ENCODE data around the gene INPP5J.
A peak's percentile ranks its signal among the peaks of the same experiment; 100 is the strongest.

Gene INPP5J

DNA sequence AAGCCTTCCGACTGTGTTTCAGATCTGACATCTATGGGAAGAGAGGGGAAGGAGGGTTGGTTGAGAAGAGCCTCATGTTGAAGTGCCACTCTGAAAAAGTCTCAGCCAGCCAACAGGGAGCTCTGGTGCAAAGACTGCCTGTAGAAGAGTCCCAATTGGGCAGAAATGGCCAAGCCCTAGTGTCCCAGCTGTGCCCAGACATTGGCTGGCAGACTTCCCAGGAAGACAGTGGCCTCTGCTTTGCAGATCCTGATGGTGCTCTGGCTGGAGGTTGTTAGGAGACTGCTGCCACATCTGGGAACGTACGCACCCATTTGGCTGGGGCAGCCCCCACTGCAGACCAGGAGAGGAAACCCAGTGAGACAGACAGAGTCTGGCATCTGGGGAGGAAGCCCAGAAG lies 20.8 kb downstream of the INPP5J start:
- no peaks in the 10 kb centered on the region for H3K4me1 ChIP-seq
- H3K4me3 ChIP-seq, result no peak overlapping the region
- in situ Hi-C loops (cut with MboI; ENCODE audit: low sequenced_read_pairs), result loop anchor here (10.0 kb wide), 1 partner anchor 389 kb away; no protein-coding TSS in a partner anchor
- no peaks in the 10 kb centered on the region; the same call in 1 of the 2 replicates for H3K9me3 ChIP-seq
- H3K27me3 ChIP-seq (ENCODE audit: low read depth), result peaks cover 11% of the 10 kb centered on the region; the same call in 1 of the 2 replicates
- no peak for DNase-seq (ENCODE audit: low spot score in 2 of 2)
- H3K36me3 ChIP-seq (replicated peaks), result no peaks in the 10 kb centered on the region

DNA sequence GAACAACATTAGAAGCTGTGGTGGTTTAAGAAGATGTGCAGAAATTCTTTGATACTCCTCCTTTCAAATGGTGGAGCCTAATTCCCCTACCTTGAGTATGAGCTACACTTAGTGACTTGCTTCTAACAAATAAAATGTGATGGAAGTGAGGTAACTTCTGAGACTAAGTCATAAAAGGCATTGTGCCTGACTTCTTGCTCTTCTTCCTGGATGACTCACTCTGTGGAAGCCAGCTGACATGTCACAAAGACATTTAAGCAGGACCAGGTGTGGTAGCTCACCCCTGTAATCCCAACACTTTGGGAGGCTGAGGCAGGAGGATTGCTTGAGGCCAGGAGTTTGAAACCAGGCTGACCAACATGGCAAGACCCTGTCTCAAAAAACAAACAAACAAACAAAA lies 21.5 kb downstream of the INPP5J start:
- Histone ChIP-seq H3K36me3 (replicated peaks) (no peaks in the 10 kb centered on the region), H3K4me1 (no peaks in the 10 kb centered on the region), H3K27me3 (ENCODE audit: low read depth) (peaks cover 5% of the 10 kb centered on the region; the same call in 1 of the 2 replicates), H3K4me3 (no peak overlapping the region), H3K9me3 (no peaks in the 10 kb centered on the region; the same call in 1 of the 2 replicates)
- DNase-seq (ENCODE audit: low spot score in 2 of 2), result no peak
- in situ Hi-C loops (cut with MboI; ENCODE audit: low sequenced_read_pairs), result loop anchor here (10.0 kb wide), 1 partner anchor 389 kb away; no protein-coding TSS in a partner anchor

DNA sequence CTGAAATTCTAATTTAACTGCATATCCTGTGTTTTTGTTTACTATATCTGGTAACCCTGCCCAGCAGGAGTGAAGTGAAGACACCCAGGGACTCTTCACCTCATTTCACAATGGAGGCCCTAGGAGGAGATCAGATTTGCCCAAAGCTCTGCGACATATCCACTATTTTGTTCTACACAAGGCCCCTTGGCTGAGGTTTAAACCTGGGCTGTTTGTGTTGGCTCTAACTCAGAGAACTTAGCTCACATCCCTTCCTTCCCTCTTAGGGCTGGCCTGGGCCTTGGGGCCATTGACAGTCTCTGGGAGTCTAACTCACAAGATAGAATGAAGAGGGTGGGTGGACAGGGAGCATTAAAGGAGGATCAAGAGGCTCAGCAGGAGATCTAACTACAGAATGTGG lies 25.7 kb downstream of the INPP5J start:
- H3K36me3 ChIP-seq (replicated peaks), result no peaks in the 10 kb centered on the region
- H3K9me3 ChIP-seq, result no peaks in the 10 kb centered on the region; the same call in 1 of the 2 replicates
- no peaks in the 10 kb centered on the region for H3K27me3 ChIP-seq (ENCODE audit: low read depth)
- in situ Hi-C loops (cut with MboI; ENCODE audit: low sequenced_read_pairs), result loop anchor here (10.0 kb wide), 1 partner anchor 394 kb away; no protein-coding TSS in a partner anchor
- no peak for DNase-seq (ENCODE audit: low spot score in 2 of 2)
- no peak overlapping the region for H3K4me3 ChIP-seq
- H3K4me1 ChIP-seq, result no peaks in the 10 kb centered on the region

DNA sequence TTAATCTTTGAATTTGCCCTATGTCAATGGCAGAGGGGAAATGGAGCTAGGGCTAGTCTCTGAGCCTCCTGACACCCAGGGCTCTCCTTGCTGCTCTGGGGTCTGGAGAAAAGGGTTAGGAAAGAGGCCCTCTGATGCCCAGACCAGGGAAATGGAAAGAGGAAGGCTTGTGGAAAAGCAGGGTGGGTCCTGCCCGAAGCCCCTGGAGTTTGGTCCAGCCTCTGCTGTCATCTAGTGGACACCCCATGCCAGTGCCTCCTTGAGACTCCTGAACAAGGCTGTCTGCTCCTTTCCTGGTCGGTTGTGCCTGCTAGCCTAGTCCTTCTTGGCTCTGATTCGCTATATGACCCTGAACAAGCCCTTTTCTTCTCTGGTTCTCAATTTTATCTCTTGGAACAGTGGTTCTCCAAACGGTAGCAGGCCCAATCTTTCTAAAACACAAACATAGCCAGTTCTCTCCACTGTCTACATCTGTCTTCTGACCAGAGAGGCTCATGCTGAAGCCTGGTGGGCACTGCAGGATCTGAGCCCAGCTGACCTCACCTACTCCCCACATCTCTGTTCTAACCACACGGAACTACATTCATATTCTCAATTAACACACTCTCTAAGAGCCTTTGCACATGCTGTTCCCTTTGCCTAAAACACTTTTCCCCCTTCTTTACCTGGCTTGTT lies 26.3 kb downstream of the INPP5J start:
- peak; percentile 70 to 82 for DNase-seq (ENCODE audit: low spot score in 2 of 2)
- H3K4me1 ChIP-seq, result no peaks in the 10 kb centered on the region
- H3K4me3 ChIP-seq, result no peak overlapping the region
- no peaks in the 10 kb centered on the region for H3K27me3 ChIP-seq (ENCODE audit: low read depth)
- in situ Hi-C loops (cut with MboI; ENCODE audit: low sequenced_read_pairs), result loop anchor here (10.0 kb wide), 1 partner anchor 394 kb away; no protein-coding TSS in a partner anchor
- no peaks in the 10 kb centered on the region for H3K9me3 ChIP-seq
- H3K36me3 ChIP-seq (replicated peaks), result no peaks in the 10 kb centered on the region

DNA sequence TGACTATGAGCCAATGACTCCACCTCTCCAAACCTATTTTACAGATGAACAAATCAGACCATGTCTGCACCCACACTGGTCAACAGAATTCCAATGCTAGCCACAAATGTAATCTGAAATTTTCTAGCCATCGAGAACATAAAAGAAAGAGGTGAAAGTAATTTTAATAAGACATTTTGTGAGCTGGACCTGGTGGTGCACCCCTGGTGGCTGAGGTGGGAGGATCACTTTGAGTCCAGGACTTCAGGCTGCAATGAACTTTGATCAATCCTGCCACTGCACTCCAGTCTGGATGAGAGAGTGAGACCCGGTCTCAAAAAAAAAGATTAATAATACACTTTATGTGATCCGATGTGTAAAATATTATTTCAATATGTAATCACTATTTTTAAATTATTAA lies 27.8 kb downstream of the INPP5J start:
- Histone ChIP-seq H3K27me3 (ENCODE audit: low read depth) (no peaks in the 10 kb centered on the region), H3K9me3 (no peaks in the 10 kb centered on the region), H3K4me3 (no peak overlapping the region), H3K4me1 (no peaks in the 10 kb centered on the region), H3K36me3 (replicated peaks) (no peaks in the 10 kb centered on the region)
- in situ Hi-C loops (cut with MboI; ENCODE audit: low sequenced_read_pairs), result no loop called here
- DNase-seq (ENCODE audit: low spot score in 2 of 2), result no peak

DNA sequence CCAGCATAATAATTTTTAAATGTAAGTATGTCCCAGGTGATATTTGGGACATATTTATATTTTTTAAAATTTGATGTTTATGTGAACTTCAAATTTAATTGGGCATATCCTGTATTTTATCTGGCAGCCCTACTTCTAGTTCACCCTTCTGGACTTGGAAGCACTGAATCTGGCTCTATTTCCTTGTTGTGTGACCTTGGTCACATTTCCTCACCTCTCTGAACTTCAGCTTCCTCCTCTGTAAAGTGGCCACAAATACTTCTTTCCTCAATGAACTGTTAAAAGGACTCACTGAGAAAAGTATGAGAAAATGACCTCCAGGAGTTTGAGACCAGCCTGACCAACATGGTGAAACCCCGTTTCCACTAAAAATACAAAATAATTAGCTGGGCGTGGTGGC lies 29.1 kb downstream of the INPP5J start:
- 0 out of 2 replicates have a peak, but pooled peaks cover under 1% of the 10 kb centered on the region for H3K27me3 ChIP-seq (ENCODE audit: low read depth)
- H3K4me3 ChIP-seq, result no peak overlapping the region
- in situ Hi-C loops (cut with MboI; ENCODE audit: low sequenced_read_pairs), result no loop called here
- no peaks in the 10 kb centered on the region for H3K4me1 ChIP-seq
- no peaks in the 10 kb centered on the region for H3K36me3 ChIP-seq (replicated peaks)
- no peak for DNase-seq (ENCODE audit: low spot score in 2 of 2)
- no peaks in the 10 kb centered on the region for H3K9me3 ChIP-seq

DNA sequence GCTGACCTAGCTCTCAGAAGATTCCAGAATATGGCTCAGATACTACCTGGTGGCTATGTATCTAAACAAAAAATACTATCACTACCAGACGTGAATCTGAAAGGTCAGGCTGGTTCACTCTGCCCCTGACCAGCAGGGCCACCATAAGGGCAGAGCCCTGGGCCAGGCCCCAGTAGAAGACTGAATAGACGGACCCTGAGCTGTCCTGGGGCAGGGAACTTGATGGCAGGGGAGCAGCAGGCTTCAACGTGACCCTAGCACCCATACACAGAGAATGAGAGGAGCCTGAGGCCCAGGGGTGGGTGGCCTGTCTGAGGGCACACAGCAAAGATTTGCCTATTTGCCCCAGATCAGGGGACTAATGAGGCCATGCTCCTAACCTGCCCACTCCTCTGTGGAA lies 30.6 kb downstream of the INPP5J start:
- H3K4me1 ChIP-seq, result no peaks in the 10 kb centered on the region
- no peak overlapping the region for H3K4me3 ChIP-seq
- no peak for DNase-seq (ENCODE audit: low spot score in 2 of 2)
- H3K9me3 ChIP-seq, result no peaks in the 10 kb centered on the region
- in situ Hi-C loops (cut with MboI; ENCODE audit: low sequenced_read_pairs), result no loop called here
- no peaks in the 10 kb centered on the region for H3K36me3 ChIP-seq (replicated peaks)
- H3K27me3 ChIP-seq (ENCODE audit: low read depth), result 0 out of 2 replicates have a peak, but pooled peaks cover 5% of the 10 kb centered on the region

DNA sequence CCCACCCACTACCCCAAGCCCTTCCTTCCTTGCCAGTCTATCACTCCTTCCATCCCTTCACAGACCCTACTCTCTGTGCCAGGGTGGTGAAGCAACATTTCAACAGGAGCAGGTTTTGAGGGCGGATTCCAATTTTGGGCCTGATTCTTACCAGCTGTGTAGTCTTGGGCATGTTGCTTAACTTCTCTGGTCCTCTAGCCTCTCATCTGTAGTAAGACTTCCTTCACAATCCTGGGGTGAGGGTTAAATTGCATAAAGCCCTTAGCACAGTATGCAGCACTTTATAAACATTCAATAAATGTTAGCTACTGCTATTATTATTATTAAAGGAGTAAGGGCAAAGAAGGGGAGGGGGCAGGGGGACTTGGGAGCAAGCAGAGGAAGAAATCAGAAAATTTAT lies 32.2 kb downstream of the INPP5J start:
- DNase-seq (ENCODE audit: low spot score in 2 of 2), result no peak
- no peak overlapping the region for H3K4me3 ChIP-seq
- no peaks in the 10 kb centered on the region for H3K9me3 ChIP-seq
- no peaks in the 10 kb centered on the region for H3K4me1 ChIP-seq
- in situ Hi-C loops (cut with MboI; ENCODE audit: low sequenced_read_pairs), result no loop called here
- 0 out of 2 replicates have a peak, but pooled peaks cover 5% of the 10 kb centered on the region for H3K27me3 ChIP-seq (ENCODE audit: low read depth)
- no peaks in the 10 kb centered on the region for H3K36me3 ChIP-seq (replicated peaks)

DNA sequence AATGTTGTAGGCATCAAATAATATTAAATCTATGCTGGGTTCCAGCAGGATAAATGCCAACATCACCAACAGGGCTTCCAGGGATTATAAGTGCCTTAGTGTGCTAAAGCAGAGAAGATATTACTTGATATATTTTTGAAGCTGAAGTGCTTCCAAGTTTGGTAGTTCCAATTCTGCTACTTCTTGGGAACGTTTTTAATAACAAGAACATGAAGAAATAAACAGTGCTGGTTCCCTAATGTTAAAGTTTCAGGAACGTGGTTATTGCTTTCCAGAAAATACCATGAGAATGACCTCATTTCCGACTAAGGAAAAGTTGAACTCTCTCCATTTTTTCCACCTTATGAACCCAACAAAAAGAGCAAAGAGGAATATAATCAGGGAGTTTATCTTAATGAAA lies 32.7 kb downstream of the INPP5J start:
- no peak for DNase-seq (ENCODE audit: low spot score in 2 of 2)
- in situ Hi-C loops (cut with MboI; ENCODE audit: low sequenced_read_pairs), result no loop called here

DNA sequence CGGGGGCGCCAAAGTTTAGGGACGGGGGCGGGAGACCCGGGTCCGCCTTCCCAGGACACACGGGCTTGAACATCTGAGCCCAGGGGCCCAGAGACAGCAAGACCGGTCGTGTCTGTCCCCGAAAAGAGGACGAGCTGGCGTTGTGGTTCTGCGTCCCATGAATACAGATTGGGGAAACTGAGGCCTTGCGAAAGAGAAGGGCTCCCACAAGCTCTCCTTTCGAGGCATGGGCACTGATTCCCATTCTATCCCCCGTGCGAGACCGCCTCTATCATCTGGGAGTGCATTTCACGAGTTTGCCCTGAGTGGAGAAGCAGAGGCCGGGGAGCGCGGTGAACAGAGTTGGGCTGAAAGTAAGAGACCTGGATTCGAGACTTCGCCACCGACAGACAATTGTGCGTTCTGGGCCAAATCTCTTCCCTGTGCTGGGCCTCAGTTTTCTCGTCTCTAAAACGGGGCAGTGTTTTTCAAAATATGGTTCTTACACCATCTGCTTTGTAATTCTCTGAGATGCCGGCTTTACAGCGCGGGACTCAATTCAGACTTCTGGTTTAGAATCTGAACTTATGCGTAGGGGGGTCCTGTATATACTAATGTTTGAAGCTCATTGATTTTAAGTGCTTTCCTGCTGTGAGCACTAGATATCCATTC lies 37.7 kb downstream of the INPP5J start:
- peaks cover 7% of the 10 kb centered on the region; the same call in 1 of the 2 replicates for H3K36me3 ChIP-seq (replicated peaks)
- H3K4me3 ChIP-seq, result peak overlapping the region; percentile 75
- peaks cover 7% of the 10 kb centered on the region for H3K4me1 ChIP-seq
- in situ Hi-C loops (cut with MboI; ENCODE audit: low sequenced_read_pairs), result no loop called here
- H3K27me3 ChIP-seq (ENCODE audit: low read depth), result 0 out of 2 replicates have a peak, but pooled peaks cover 5% of the 10 kb centered on the region
- DNase-seq (ENCODE audit: low spot score in 2 of 2), result peak in 1 of 2 experiments; percentile 25
- H3K9me3 ChIP-seq, result no peaks in the 10 kb centered on the region

More for the DNA sequence above, 32.7 kb downstream of the INPP5J start:
- Histone ChIP-seq H3K4me3 (no peak overlapping the region), H3K36me3 (replicated peaks) (no peaks in the 10 kb centered on the region), H3K9me3 (no peaks in the 10 kb centered on the region), H3K4me1 (no peaks in the 10 kb centered on the region), H3K27me3 (ENCODE audit: low read depth) (0 out of 2 replicates have a peak, but pooled peaks cover 5% of the 10 kb centered on the region)

DNA sequence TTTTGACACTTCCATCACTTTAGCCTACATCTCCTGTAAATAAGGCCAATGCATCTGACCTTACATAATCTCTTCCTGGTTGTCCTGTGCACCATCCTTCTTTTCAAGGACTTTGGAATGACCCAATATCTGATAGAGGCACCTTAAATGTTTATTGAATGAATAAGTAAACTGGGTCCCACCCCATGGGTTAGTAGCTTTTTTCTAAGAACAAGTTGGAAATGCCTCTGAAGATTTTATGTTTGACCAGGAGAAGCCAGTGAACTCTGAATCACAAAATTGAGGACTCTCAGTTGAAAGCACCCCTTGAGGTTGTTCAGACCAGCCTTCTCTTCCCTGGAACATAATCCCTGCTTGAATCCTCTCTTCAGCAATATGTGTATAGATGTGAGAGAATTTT lies 38.6 kb downstream of the INPP5J start:
- H3K9me3 ChIP-seq, result no peaks in the 10 kb centered on the region
- peaks cover 11% of the 10 kb centered on the region; the same call in 1 of the 2 replicates for H3K36me3 ChIP-seq (replicated peaks)
- H3K4me1 ChIP-seq, result peaks cover 7% of the 10 kb centered on the region
- in situ Hi-C loops (cut with MboI; ENCODE audit: low sequenced_read_pairs), result no loop called here
- peak overlapping the region; percentile 75; the same call in 1 of the 2 replicates for H3K4me3 ChIP-seq
- DNase-seq (ENCODE audit: low spot score in 2 of 2), result no peak
- 0 out of 2 replicates have a peak, but pooled peaks cover 5% of the 10 kb centered on the region for H3K27me3 ChIP-seq (ENCODE audit: low read depth)

DNA sequence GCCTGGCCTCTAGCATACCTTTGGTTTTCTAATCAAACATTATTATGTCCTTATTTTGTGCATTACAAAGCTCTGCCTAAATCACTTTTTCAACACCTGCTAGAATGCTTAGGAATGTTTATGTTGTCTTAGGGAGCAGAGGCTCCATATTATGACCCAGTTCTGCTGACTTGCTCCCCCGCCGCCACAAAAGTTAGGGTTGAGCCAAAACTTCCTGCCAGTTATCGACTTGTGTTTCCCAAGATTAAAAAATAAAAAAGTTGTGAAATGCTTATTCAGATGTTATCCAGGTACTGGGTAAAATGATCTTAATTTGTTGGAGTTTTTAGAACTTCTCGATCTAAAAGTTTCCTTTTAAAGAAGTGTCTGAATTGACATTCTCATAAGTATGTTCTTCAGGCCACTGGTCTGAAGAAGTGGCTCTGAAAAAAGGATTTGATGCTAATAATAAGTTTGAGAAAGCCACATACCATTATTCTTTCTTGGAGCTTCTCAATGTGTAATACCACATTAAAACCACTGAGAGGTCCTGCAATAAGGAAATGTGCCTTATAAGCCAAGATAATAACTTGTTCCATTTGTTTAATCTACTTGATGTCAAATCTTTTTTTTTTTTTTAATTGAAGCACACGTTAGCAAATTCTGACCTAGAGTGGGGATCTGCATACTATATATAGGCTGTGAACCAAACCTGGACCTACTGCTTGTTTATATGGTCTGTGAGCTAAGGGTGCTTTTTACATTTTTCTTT lies 39.4 kb downstream of the INPP5J start:
- DNase-seq (ENCODE audit: low spot score in 2 of 2), result no peak
- Histone ChIP-seq H3K9me3 (no peaks in the 10 kb centered on the region), H3K4me3 (no peak overlapping the region), H3K4me1 (peaks cover 7% of the 10 kb centered on the region), H3K27me3 (ENCODE audit: low read depth) (0 out of 2 replicates have a peak, but pooled peaks cover 1% of the 10 kb centered on the region), H3K36me3 (replicated peaks) (peaks cover 11% of the 10 kb centered on the region)
- in situ Hi-C loops (cut with MboI; ENCODE audit: low sequenced_read_pairs), result no loop called here

DNA sequence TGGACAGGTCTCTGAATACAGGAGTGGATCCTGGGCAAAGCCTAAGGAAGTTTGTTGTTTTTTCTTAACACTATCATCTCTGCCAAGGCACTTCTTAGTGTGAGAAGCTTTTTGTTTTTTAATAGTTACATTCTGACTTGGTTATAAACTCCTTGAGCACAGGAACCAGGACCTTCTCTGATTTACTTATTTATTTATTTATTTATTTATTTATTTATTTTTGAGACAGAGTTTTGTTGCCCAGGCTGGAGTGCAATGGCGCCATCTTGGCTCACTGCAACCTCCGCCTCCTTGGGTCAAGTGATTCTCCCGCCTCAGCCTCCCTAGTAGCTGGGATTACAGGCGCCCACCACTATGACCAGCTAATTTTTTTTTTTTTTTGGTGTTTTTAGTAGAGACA lies 48.2 kb downstream of the INPP5J start:
- peaks cover 11% of the 10 kb centered on the region for H3K36me3 ChIP-seq (replicated peaks)
- no peaks in the 10 kb centered on the region for H3K4me1 ChIP-seq
- no peak for DNase-seq (ENCODE audit: low spot score in 2 of 2)
- no peaks in the 10 kb centered on the region for H3K27me3 ChIP-seq (ENCODE audit: low read depth)
- no peak overlapping the region for H3K4me3 ChIP-seq
- no peaks in the 10 kb centered on the region for H3K9me3 ChIP-seq
- in situ Hi-C loops (cut with MboI; ENCODE audit: low sequenced_read_pairs), result no loop called here
